HG02970 (cell line): Measurements from ENCODE around the gene TUBB2A.
"Not testable (repeated sequence)": the region's sequence is repeated elsewhere in the genome, so short reads cannot be mapped to it uniquely, and the experiment has no call there.

Experiments used
- ATAC-seq: cut with Tn5 transposase; IDR thresholded peaks from one replicate; pipeline ENCODE4 v1.9.1; 2021; ENCODE audit warnings: mild to moderate bottlenecking, moderate library complexity, moderate number of reproducible peaks; ENCODE audit not compliant: unreplicated experiment, low FRiP score

The TUBB2A gene

DNA sequence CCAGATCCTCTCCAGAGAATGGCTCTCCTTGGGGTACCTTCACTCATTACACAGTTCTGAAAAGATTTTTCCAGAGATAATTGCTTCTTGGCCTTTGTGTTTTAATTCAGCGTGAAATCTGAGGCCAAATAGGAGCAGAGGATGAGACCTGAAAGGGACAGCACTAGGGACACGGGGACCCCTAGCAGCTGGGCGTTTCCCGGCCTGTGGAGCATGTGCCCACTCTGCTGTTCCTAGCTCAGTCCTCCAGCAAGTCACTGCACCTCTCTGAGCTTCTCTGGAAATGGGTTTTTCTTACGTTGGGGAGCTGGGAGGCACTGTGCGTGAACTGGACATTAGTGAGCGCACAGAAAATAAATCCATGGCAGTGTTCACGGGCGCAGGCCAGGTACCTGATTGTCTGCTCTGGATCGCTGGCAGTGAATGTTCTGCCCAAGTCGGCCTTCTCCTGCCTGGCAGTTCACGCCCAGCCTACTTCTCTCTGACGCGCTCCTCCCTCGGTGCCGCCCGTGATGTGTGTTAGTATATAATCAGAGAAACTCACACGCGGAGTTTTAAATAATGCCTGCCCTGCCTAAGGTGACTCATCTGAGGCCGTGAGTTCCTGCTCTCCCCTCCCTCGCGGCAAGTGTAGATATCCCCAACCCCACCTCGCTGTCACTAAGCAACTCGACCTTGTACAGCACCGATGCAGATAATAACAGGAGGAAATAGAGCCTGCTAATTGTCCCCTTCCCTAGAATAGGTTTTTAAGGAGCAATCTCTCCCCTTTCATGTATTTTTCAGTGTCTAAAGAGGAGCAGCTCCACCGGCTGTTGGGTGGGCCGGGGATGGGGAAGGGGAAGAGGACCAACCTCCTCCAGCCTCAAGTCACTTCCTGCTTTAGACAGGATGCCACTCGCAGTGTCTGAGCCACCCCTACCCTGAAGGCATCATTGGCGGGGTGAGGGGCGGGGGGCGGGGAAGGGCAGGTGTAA lies 2.7 kb upstream of the TUBB2A start:
- no peak for ATAC-seq

DNA sequence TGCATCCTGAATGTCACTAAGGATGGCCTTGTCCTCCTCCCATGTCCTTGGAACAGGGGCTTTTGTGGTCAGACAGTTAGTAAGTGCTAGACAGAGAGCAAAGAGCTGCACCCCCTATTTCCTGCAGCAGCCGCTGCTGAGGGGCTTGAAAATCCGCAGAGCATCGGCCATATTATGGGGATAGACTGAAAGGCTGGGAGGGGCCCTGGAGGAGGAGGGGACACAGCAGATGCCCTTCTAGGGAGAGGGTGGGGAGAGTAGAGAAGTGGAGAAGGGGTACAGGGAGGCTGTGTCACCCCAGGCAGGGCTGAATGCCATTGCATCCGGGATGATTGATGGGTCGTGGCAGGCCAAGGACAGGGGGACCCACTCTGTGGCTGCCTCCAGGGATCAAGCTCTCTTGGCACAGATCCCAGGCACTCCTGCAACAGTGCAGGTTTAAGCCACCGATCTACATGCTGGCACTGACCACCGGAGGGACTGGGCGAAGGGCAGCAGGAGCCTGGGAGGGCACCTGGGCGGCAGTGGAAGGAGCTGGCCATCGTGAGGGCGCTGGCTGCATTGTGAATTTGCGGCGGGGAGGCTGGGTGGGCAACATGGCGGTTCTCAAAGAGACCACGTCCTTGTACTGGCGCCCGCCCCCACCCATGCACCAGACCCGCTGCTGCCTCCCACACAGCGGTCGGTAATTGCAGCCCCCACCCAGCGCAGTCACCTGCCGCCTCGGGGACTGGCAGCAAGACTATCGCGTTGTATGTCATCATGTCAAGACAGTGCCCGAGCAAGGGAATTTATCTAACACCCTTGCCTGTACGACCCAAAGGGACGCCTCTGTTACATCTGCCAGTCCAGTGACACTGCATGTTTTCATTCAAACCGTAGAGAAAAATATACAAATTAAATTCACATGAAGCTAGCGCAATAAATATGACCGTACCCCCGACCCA lies 887 bp downstream of the TUBB2A start:
- not testable (repeated sequence) for ATAC-seq

DNA sequence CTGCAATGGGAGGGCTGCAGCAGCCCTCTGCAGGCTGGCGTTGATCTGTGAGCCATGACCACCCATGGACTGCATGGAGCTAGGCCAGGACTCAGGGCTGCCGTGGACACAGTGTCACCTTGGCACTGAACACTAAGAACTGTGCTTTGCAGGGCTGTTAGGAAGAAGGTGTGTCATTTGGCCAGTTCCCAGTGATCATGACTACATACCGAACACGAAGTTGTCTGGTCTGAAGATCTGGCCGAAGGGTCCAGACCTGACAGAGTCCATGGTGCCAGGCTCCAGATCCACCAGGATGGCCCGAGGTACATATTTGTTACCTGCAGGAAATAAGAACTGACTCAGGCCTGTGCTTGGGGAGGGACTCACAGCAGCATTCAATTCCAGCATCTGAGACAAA lies 1.9 kb downstream of the TUBB2A start:
- ATAC-seq, result not testable (repeated sequence)

DNA sequence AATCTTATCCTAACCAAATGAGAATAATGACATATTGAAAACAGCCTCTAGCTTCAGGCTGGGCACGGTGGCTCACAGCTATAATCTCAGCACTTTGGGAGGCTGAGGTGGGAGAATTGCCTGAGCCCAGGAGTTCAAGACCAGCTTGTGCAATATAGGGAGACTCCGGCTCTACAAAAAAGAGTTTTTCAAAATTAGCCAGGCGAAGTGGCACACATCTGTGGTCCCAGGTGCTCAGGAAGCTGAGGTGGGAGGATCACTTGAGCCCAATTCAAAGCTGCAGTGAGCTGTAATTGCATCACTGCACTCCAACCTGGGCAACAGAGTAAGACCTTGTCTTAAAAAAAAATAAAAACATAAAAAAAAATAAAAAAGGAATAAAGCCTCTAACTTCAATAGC lies 4.7 kb downstream of the TUBB2A start:
- no peak for ATAC-seq

DNA sequence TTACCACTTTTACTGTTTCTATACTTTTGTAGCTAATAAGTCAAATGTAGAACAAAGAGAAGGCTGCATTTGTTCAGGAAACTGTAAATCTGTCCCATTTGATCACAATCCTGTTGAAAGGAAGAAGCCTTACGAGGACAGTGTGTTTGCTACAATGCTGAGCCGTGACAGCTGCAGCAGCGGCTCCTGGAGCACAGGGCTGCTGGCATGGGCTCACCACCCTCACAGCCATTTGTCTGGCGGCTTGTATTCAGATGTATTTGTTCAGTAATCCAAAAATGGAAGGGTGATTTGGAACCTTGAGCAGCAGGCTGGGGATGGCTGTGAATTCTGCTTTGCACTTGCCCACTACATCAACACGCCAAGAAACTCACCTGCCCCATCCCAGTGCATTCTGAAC lies 5.7 kb downstream of the TUBB2A start:
- ATAC-seq, result no peak

DNA sequence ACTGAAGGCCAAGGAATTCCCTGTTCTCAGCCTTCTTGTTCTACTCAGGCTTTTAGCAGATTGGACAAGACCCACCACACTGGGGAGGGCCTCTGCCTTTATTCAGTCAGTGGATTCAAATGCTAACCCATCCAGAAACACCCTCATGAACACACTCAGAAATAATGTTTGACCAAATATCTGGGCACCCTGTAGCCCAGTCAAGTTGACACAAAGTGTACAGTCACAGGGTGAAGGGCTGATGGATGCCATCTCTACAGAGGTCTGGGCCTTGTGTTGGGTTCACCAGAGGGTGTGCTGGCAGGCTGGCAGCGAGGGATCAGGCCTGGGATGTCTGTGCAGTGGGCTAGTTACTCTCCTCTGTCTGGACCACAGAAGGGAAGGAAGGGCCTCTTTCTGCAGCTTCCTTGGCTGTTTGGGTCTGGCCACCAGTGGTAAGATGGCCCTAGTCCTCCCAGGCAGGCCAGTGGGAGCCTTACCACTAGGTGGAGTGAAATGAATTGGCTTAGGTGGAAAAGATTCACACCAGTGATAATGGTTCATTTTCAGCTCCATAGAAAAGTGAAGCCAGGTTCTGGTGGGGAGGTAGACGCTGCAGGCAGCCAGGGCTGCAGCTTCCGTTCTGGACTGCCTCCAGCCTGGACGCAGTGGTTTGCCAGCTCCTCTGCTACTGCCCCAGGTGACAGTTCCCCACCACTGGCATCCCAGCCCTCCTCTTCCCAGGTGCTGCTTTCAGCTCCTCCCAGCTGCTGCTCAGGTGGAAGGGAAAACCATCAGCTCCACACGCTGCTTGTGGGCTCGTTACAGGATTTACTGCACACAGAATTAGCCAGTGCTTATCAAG lies 9.2 kb downstream of the TUBB2A start:
- ATAC-seq, result no peak

DNA sequence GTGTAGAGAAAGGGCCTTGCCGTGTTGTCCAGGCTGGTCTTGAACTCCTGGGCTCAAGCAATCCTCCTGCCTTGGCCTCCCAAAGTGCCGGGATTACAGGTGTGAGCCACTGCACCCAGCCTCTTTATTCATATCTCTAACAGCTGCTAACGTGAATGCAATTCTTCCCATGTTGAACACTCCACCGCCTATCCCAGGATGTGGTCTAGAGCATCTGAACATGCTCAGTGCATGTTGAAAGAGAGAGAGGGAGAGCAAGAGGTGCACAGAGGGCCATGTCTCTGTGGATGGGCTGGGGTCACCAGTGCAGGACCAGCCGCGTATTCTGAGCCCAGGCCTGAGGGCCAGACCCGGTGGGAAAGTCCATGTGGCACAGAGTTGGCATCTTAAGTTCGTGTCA lies 12.8 kb downstream of the TUBB2A start:
- no peak for ATAC-seq

DNA sequence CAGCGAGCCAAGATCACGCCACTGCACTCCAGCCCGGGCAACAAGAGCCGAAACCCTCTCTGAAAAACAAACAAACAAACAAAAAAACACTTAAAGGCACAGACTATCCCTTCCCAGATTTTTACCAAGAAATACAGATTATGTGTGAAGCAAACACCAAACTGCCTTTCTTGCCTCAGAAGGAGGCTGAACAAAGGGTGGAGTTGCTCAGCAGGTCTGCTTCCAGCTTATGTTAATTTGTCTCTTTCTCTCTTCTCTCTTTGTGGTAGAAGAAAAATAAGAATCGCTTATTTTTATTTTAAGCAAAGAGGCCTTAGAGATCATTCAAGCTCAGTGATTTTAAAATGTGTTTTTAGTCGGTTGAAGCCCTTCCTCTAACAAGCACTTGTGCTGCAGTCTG lies 14.2 kb downstream of the TUBB2A start:
- no peak for ATAC-seq

DNA sequence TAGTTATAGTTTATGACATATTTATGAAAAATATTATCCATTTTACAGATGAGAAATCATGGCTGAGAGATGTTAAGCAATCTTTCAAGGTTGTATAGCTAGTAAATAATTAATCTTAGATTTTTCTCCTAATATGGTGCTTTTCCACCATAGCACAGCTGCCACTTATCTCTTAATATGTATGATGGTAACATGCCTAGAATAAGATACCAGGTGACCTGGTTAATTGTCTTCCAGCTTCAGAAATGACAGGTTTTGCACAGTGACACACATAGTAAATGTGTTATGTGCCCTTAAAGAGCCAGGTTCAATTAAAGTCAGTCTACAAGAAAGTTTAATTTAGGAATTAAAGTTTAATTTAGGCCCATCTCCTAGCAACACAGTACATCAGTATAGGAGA lies 14.8 kb downstream of the TUBB2A start:
- ATAC-seq, result no peak

DNA sequence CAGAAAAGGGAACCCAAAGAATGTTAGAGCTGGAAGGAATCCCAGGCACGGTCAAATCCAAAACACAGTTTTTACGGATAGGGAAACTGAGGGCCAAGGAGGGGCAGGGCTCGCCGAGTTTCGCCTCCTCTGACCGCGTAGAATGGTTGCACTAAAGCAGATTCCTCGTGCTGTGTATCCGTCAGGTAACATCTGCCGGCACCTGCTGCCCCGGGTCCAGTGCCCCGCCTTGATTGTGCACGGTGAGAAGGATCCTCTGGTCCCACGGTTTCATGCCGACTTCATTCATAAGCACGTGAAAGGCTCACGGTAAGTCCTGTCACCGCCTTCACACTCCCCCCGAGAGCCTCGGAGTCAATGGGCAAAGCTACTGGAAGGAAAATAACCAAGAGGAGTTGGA lies 17.1 kb downstream of the TUBB2A start:
- no peak for ATAC-seq

DNA sequence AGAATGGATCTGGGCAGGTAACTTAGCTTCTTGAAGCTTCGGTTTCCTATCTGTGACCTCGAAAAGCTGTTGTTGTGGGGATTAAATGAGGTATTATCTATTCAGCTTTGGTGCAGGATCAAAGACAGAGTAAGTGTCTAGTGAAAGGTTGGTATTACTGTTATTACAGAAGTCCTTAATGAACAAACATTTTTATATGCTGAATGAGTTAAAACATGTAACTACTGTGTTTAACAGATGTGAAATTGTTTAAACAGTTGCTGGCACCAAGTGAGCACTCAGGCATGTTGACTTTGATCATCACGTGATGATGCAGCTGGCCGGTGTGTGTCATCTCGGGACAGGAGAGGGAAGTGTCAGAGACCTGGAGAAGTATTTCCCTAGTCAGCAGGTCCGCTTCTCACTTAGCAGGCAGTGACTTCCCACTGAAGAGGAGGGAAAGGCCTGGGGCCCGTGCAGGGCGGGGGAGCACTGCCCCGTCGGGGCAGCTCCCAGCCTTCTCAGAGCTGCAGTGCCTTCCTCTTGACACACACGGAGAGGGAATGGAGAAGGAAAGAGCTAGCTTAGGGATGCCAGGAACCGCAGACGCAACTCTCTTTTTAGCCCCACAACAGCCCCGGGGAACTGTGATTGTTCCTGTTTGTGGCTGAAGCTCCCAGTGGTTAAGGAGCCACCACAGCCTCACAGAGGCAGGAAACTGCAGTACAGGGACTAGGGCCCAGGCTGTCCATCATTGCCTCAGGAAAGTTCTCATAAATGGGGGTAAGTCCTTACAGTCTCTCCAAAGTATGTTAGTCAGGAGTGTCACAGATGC lies 18.0 kb downstream of the TUBB2A start:
- no peak for ATAC-seq

DNA sequence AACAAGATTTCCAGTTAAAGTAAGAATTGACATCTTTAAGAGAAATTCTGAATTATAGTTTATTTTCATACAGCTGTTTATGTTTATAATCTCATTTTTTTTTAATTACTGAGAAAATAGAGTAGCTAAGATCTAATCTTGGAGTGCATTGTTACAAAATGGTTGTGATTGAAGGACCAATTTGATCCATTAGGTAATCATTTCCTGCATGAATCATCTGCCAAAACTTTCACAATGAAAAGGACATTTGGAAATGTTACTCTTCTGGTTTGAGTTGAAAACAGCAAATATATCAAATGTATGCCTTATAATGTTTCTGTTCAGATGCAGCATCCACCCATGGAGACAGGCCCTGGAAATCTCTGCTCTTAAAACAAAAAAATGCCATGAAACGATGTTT lies 19.0 kb downstream of the TUBB2A start:
- no peak for ATAC-seq

DNA sequence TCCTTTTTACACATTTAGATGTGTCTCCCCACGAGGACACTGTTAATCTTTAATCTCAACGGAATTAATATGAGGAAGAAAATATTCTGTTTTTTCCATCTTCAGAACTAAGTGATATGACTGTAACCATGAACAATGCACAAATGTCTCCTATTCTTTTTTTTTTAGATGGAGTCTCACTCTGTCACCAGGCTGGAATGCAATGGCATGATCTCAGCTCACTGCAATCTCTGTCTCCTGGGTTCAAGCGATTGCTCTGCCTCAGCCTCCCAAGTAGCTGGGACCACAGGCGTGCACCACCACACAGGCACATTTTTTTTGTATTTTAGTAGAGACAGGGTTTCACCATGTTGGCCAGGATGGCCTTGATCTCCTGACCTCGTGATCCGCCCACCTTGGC lies 19.5 kb downstream of the TUBB2A start:
- ATAC-seq, result not testable (repeated sequence)

DNA sequence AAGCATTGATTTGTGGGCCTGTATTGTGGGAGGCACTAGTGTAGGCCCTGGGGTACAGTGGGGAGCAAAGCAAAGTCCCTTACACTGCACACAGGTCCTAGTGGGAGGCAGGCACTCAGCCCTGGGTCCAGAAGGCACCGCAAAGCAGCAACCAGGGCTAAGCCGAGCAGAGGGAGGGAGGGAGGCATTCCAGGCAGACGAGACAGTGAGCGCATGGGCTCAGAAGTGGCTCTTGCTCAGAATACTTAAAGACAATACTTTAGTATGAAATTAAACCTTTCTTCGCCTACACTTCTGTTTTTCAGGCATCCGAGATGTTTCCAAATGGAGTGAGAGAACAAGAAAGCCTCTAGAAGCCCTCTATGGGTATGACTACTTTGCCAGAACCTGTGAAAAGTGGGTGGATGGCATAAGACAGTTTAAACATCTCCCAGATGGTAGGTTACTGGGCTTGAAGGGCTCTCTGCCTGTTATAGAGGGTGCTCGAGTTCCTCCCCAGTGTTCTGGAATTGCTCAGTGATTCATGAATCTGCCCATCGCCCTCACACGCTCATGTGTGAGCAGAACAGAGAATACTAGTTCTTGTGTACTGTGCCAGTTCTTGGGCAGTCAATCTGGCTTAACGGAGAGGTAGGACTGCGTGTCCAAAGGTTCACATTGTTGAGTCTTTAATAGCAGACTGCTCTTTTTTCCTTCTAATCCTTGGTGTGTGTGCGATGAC lies 20.1 kb downstream of the TUBB2A start:
- ATAC-seq, result no peak

DNA sequence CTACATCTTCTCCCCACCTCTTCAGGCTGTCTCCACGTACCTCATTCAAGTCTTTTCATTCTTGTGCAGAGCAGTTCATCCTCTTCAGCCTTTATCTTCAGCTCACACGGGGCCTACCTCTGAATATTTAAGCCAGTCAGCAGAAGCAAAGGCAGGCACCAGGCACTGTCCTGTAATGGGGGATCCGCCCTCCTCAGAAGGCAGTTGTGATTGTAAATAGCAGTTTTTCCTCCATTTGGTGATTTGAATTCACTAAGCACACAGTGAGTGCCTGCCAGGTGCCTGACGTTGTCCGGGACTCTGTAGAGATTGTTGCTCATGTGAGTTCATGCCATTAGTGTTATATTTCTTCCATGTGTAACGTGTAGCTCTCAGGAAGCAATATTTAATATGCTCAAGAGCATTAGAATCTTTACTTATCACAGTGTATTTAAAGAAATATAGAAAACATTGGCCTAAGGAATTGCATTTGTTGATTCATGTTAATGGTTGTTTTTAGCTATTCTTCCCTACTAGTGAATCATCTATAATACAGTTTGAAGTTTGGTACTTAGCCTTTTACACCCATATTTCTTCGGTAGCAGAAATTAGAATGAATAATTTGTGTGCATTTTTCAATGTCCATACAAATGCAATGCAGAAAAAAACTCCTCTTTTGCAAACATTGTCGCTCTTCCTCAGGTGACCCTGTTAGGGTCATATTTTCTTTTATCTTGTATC lies 20.9 kb downstream of the TUBB2A start:
- no peak for ATAC-seq

DNA sequence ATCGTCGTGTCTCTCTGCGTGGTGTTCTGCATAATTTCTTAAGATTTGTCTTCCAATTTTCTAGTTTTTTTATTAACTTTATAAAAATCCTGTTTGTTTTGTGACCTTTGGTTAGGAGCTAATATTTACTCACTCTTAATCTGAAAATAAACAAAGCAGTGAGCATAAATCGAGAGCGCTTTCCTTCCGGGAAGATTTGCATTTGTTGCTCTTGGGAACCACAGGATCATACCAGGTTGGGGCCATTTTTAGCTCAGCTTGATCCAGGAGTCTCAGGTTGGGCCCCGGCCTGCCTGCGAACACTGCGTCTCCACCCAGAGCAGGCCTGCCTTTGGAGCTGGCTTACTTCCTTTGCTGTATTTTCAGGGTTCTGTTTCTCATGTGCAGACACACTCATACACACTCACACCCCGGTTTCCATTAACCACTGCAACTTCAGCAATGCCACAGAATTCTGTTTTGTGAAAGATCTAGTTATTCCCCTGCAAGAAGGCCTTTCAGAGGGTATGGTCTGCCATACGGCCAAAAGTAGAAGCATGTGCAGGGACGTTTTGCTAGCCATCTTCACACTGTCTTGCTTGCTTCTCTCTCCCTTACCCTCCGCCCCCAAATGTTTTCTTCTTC lies 21.6 kb downstream of the TUBB2A start:
- ATAC-seq, result no peak

DNA sequence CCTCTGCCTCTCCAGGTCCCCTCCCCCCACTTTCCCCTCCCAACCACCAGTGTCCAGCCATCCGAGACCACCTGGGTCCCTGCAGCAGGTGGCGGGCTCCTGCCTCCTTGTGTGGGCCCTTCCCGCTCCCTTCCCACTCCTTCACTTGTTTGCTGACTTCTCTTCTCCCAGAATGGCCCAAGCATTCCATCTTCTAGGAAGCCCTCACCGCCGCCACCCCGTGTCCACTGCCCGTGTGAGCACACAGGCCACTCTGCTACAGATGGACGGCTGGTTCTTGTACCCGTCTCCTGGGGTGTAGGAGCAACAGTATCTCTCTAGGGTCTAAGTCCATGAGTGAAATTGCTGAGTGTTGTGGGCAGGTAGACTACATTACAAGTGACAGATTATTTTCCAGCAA lies 23.8 kb downstream of the TUBB2A start:
- no peak for ATAC-seq

DNA sequence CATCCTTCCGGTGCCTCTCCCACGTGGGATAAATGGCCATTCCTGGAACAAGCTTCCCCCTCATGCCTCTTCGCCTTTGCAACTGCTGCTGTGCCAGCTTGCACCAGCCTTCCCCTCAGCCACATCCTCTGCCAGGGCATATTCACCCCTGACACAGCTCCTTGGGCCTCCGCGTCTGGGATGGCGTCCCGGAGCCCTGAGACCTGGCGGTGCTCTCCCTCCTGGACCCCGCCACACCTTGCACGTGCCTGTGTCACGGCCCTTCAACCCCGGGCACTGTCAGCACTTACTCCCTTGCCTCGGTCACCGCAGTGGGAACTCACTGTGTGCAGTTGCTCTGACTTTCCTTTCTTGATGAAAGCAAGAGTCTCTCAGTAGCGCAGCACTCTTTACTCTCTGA lies 25.6 kb downstream of the TUBB2A start:
- no peak for ATAC-seq
